Ovary (tissue), 9 donors: ENCODE results near the gene TRAPPC3. TPM values are rescaled to one million over a fixed set of nuclear protein-coding genes. Genes with fewer than 3 reads are reported as not detected.

Source experiments
- DNase-seq, 5 donors: peaks; one replicate each; pipeline ENCODE4 v3.0.0-alpha.2; 2019 to 2020
- H3K27ac ChIP-seq, 2 donors: fragments of 200-600 bp; one replicate each; pipeline versions ENCODE4 v1.5.1 to v1.8.0; 2019 to 2022
- H3K27me3 ChIP-seq: fragments of 200-600 bp; one replicate; pipeline ENCODE4 v1.8.0; 2022
- H3K36me3 ChIP-seq: fragments of 200-600 bp; sonication (generic); one replicate; pipeline ENCODE4 v1.5.1; 2019
- H3K4me1 ChIP-seq: one replicate; pipeline ENCODE4 v1.8.1; 2013; ENCODE audit warnings: mild to moderate bottlenecking, moderate library complexity; ENCODE audit not compliant: insufficient read depth
- H3K4me3 ChIP-seq: fragments of 200-600 bp; sonication (generic); one replicate; pipeline ENCODE4 v1.5.1; 2017
- H3K9me3 ChIP-seq, 2 donors: fragments of 200-600 bp in 1 of 2; sonication (generic) in 1 of 2; one replicate each; pipeline versions ENCODE4 v1.5.1 to v1.8.1; 2013 to 2019; ENCODE audit warnings: mild to moderate bottlenecking in 1 of 2, moderate library complexity in 1 of 2
- CTCF ChIP-seq, 3 donors: fragments of 450-650 bp in 2 of 3; fragments of 200-600 bp in 1 of 3; IDR thresholded peaks; one replicate each; pipeline versions ENCODE4 v1.5.1 to v1.8.0; 2016 to 2022; ENCODE audit warnings: antibody characterized with exemption in 3 of 3, mild to moderate bottlenecking in 1 of 3
- EP300 ChIP-seq: sonication (generic); formaldehyde crosslinking; IDR thresholded peaks from one replicate; pipeline ENCODE4 v1.6.1; 2017; ENCODE audit warnings: antibody characterized with exemption
- POLR2A ChIP-seq: fragments of 450-650 bp; IDR thresholded peaks from one replicate; pipeline ENCODE4 v1.6.1; 2017; ENCODE audit warnings: antibody characterized with exemption, mild to moderate bottlenecking, moderate library complexity
- WGBS, 3 donors: extraction: QIAGEN DNeasy Blood & Tissue Kit in 1 of 3; methylation state at CpG; one replicate each; pipeline versions ENCODE4 v1.1.5 to v1.1.7; 2013 to 2017; 5-methylcytosine and 5-hydroxymethylcytosine counted together
- intact Hi-C, 4 donors: fragments of 100-400 bp; cut with DNase I; formaldehyde crosslinking; loops; one replicate each; pipeline versions ENCODE4 v1.11.0 to v1.15.1; 2022 to 2023
- polyA plus RNA-seq, 2 donors: library from polyadenylated mRNA; stranded (reverse); fragments of 200-250 nt in 1 of 2; fragments of 350-450 nt in 1 of 2; fragmentation: Illumina TruSeq in 1 of 2; extraction: RNeasy Lipid Tissue Mini Kit (QIAGEN cat#74804) in 1 of 2; gene quantifications; one replicate each; pipeline ENCODE4 v1.2.3, GENCODE V29; 2013 to 2014
- total RNA-seq, 7 donors: library from RNA; depleted of rRNA in 2 of 7; stranded (reverse); fragments of >200 nt in 2 of 7; fragmentation: NEBNext Ultra II Directional in 3 of 7; extraction: Animal tissue kit (Norgen Biotek cat#: 25700) in 3 of 7; gene quantifications; one replicate each; pipeline versions ENCODE4 v1.1.0 to v1.2.4, GENCODE V29; 2016 to 2023
- donor health status: DM: no; HTN: no; CAD: no; lungs with moderate emphysema.
- donor health status: DM: no; HTN: no; CAD: no.
- donor health status: Bipolar disorder and iron deficiency.
- donor health status: DM: yes; HTN: yes; CAD: no.
- donor health status: DM: no; HTN: no; CAD: no.
- donor health status: DM: yes; HTN: yes; CAD: no.

TRAPPC3 gene
- total and polyA plus RNA-seq, 9 donors, result 42.3 to 94.6 (median 45.2) TPM

GRCh38 chr1:36089393-36090121, 59.7 kb downstream of the TRAPPC3 start:
- no peak for TF ChIP-seq EP300
- TF ChIP-seq CTCF (IDR thresholded peaks at IDR 0.05), result no peak
- no peak for TF ChIP-seq POLR2A
- intact Hi-C loops, result loop anchor here in 1 of 4 donors (5.0 to 10.0 kb wide), 2 partner anchors 207 to 325 kb away; partner anchors contain the start of gene AGO1
- 2 to 3% (median 3%) methylated on average over 32 of the region's 32 CpGs for WGBS, 3 donors
- peak overlapping the region; percentile 98 for H3K4me3 ChIP-seq
- H3K27me3 ChIP-seq, result no peaks in the 10 kb centered on the region
- no peaks in the 10 kb centered on the region for H3K36me3 ChIP-seq
- peak overlapping the region; percentile 75 to 84 for H3K27ac ChIP-seq
- peak in 2 of 5 donors; percentile 40 to 61 for DNase-seq
- no peaks in the 10 kb centered on the region for H3K9me3 ChIP-seq
- H3K4me1 ChIP-seq, result peaks cover 7% of the 10 kb centered on the region

GRCh38 chr1:36088577-36089392, 60.5 kb downstream of the TRAPPC3 start, which contains the start of gene ADPRS:
Gene ADPRS (plus strand): TSS chr1:36088892. CDS start chr1:36088905, 13 bp downstream.
- H3K4me3 ChIP-seq, result peak within 1 kb of the TSS; percentile 98
- WGBS, 3 donors, result 0 to 1% (median 0%) methylated on average over 62 to 84 of the region's 84 CpGs
- intact Hi-C loops, result loop anchor here in 1 of 4 donors (5.0 kb wide), 1 partner anchor 206 kb away; the partner anchor contains the start of gene AGO1
- no peaks in the 10 kb centered on the region for H3K36me3 ChIP-seq
- peaks cover 11% of the 10 kb centered on the region for H3K4me1 ChIP-seq
- H3K27me3 ChIP-seq, result no peaks in the 10 kb centered on the region
- no peaks in the 10 kb centered on the region for H3K9me3 ChIP-seq
- DNase-seq, result peak; percentile 85 to 93 (median 87)
- peak within 1 kb of the TSS; percentile 75 to 84 for H3K27ac ChIP-seq
- TF ChIP-seq CTCF (IDR thresholded peaks at IDR 0.05) (peak; percentile 99 to 100 (median 99)), EP300 (no peak), POLR2A (peak; percentile 92)

- intact Hi-C loops, result loop anchor here in 1 of 4 donors (5.0 kb wide), 1 partner anchor 206 kb away; the partner anchor contains the start of gene AGO1
- TF ChIP-seq CTCF (IDR thresholded peaks at IDR 0.05) (no peak), POLR2A (no peak), EP300 (no peak)
- 19 to 26% (median 22%) methylated on average over 7 to 8 of the region's 8 CpGs for WGBS, 3 donors
- H3K9me3 ChIP-seq, result no peaks in the 10 kb centered on the region
- peak overlapping the region; percentile 98 for H3K4me3 ChIP-seq
- peaks cover 11% of the 10 kb centered on the region for H3K4me1 ChIP-seq
- H3K27me3 ChIP-seq, result no peaks in the 10 kb centered on the region
- DNase-seq, result no peak
- peak overlapping the region; percentile 75 to 84 for H3K27ac ChIP-seq
- no peaks in the 10 kb centered on the region for H3K36me3 ChIP-seq
Measured at GRCh38 chr1:36088265-36088576, 61.1 kb downstream of the TRAPPC3 start.

- intact Hi-C loops, result loop anchor here in 1 of 4 donors (5.0 kb wide), 1 partner anchor 205 kb away; the partner anchor contains the start of gene AGO1
- 89 to 91% (median 91%) methylated on average over 31 of the region's 31 CpGs for WGBS, 3 donors
- no peaks in the 10 kb centered on the region for H3K36me3 ChIP-seq
- peak in 2 of 5 donors; percentile 35 to 48 for DNase-seq
- H3K4me1 ChIP-seq, result peaks cover 11% of the 10 kb centered on the region
- H3K4me3 ChIP-seq, result no peak overlapping the region
- no peak for TF ChIP-seq EP300
- no peak for TF ChIP-seq POLR2A
- TF ChIP-seq CTCF (IDR thresholded peaks at IDR 0.05), result no peak
- no peak overlapping the region for H3K27ac ChIP-seq
- no peaks in the 10 kb centered on the region for H3K27me3 ChIP-seq
- no peaks in the 10 kb centered on the region for H3K9me3 ChIP-seq
Measured at GRCh38 chr1:36087233-36088123, 61.8 kb downstream of the TRAPPC3 start.
